B cell (primary cell): ENCODE results near the gene DUSP16. TPM values are rescaled to one million over a fixed set of nuclear protein-coding genes. Genes with fewer than 3 reads are reported as not detected.

Source experiments
- ATAC-seq: fragments of 200-7000 bp; cut with Tn5 transposase; one replicate; pipeline ENCODE4 v1.10.0; 2021; ENCODE audit warnings: low read depth, mild to moderate bottlenecking, moderate number of reproducible peaks, moderate library complexity
- CTCF ChIA-PET: fragments of 350-600 bp; sonication (Branson Sonifier 250); formaldehyde crosslinking; loops from one replicate; lab custom pipeline; 2021; ENCODE audit warnings: antibody characterized with exemption, inconsistent platforms; lab: Charles Lee
- POLR2A ChIA-PET: fragments of 350-600 bp; sonication (Branson Sonifier 250); formaldehyde crosslinking; loops from one replicate; lab custom pipeline; 2021; ENCODE audit warnings: antibody characterized with exemption; lab: Charles Lee
- DNase-seq: peaks from one replicate; pipeline ENCODE4 v3.0.0; 2013
- H2AFZ ChIP-seq: 2 replicates; pipeline ENCODE4 v1.6.1; 2012; ENCODE audit warnings: mild to moderate bottlenecking, low read depth, low read length; ENCODE audit not compliant: insufficient read depth, poor library complexity, severe bottlenecking
- H3K27ac ChIP-seq, 2 donors: 1 replicate in 1 of 2; 2 replicates in 1 of 2; pipeline ENCODE4 v1.5.1; 2012 to 2013; ENCODE audit warnings: low read length in 2 of 2, mild to moderate bottlenecking in 2 of 2, moderate library complexity in 1 of 2
- H3K27me3 ChIP-seq, 4 experiments: fragments of 200-600 bp in 1 of 4; sonication (generic) in 1 of 4; replicated peaks in 1 of 4; 1 replicate in 2 of 4; 2 replicates in 2 of 4; pipeline versions ENCODE4 v1.6.1 to v1.7.0; 2013 to 2016; ENCODE audit warnings: low read length in 3 of 4, mild to moderate bottlenecking in 2 of 4, mixed read lengths in 1 of 4, moderate library complexity in 1 of 4; ENCODE audit not compliant: insufficient read depth in 4 of 4, control insufficient read depth in 3 of 4; ENCODE audit errors: control extremely low read depth in 1 of 4
- H3K36me3 ChIP-seq, 2 experiments: replicated peaks in 1 of 2; 1 replicate in 1 of 2; 2 replicates in 1 of 2; pipeline versions ENCODE4 v1.6.1 to v1.7.1; 2013; ENCODE audit warnings: low read length in 1 of 2; ENCODE audit not compliant: insufficient read depth in 2 of 2, control insufficient read depth in 1 of 2; ENCODE audit errors: control extremely low read depth in 1 of 2, extremely low read depth in 1 of 2
- H3K4me1 ChIP-seq, 2 donors: fragments of 200-600 bp in 1 of 2; sonication (generic) in 1 of 2; 1 replicate in 1 of 2; 2 replicates in 1 of 2; pipeline versions ENCODE4 v1.5.1 to v1.6.1; 2013 to 2017; ENCODE audit warnings: low read length in 2 of 2; ENCODE audit not compliant: control insufficient read depth in 2 of 2, insufficient read depth in 2 of 2
- H3K4me2 ChIP-seq: replicated peaks from 2 replicates; pipeline ENCODE3; 2012; ENCODE audit warnings: mild to moderate bottlenecking, low read depth, low read length; ENCODE audit not compliant: poor library complexity, severe bottlenecking
- H3K4me3 ChIP-seq, 5 experiments: fragments of 200-600 bp in 1 of 5; sonication (generic) in 1 of 5; 1 replicate in 3 of 5; 2 replicates in 2 of 5; pipeline versions ENCODE4 v1.5.1 to v1.7.0; 2011 to 2016; ENCODE audit warnings: low read length in 4 of 5, mild to moderate bottlenecking in 4 of 5, low read depth in 2 of 5, control low read depth in 1 of 5, moderate library complexity in 1 of 5; ENCODE audit not compliant: insufficient read depth in 1 of 5; ENCODE audit errors: control extremely low read depth in 1 of 5, extremely low read depth in 1 of 5
- H3K79me2 ChIP-seq: fragments of 200-600 bp; sonication (generic); one replicate; pipeline ENCODE4 v1.6.0; 2016; ENCODE audit warnings: low read length; ENCODE audit not compliant: control insufficient read depth, insufficient read depth
- H3K9ac ChIP-seq: fragments of 200-600 bp; sonication (generic); 2 replicates; pipeline ENCODE4 v1.6.1; 2017; ENCODE audit warnings: mild to moderate bottlenecking, low read length, moderate library complexity
- H3K9me3 ChIP-seq, 3 donors: one replicate each; pipeline versions ENCODE4 v1.6.1 to v1.7.1; 2013; ENCODE audit warnings: low read length in 2 of 3; ENCODE audit not compliant: control insufficient read depth in 2 of 3, insufficient read depth in 1 of 3; ENCODE audit errors: control extremely low read depth in 1 of 3
- H4K20me1 ChIP-seq: 2 replicates; pipeline ENCODE4 v1.6.0; 2012; ENCODE audit warnings: mild to moderate bottlenecking, low read length; ENCODE audit not compliant: insufficient read depth, control insufficient read depth, poor library complexity, severe bottlenecking
- H3K27ac Mint-ChIP-seq: one replicate; pipeline ENCODE4 v1.8.0; 2021; ENCODE audit warnings: mixed read lengths
- H3K27me3 Mint-ChIP-seq: one replicate; pipeline ENCODE4 v1.8.0; 2021; ENCODE audit warnings: mixed read lengths
- H3K4me1 Mint-ChIP-seq: one replicate; pipeline ENCODE4 v1.8.0; 2021; ENCODE audit warnings: mixed read lengths
- H3K4me3 Mint-ChIP-seq: one replicate; pipeline ENCODE4 v1.8.0; 2021; ENCODE audit warnings: mixed read lengths
- H3K9me3 Mint-ChIP-seq: one replicate; pipeline ENCODE4 v1.8.0; 2022; ENCODE audit warnings: mixed read lengths; ENCODE audit not compliant: insufficient read depth
- CTCF ChIP-seq: fragments of 200-600 bp; IDR thresholded peaks from one replicate; pipeline ENCODE4 v1.8.0; 2022; ENCODE audit warnings: antibody characterized with exemption, mild to moderate bottlenecking
- EZH2 ChIP-seq: IDR thresholded peaks from 2 replicates; pipeline ENCODE4 v1.6.1; 2012; ENCODE audit warnings: borderline replicate concordance, low read depth, mild to moderate bottlenecking, moderate library complexity, low read length; ENCODE audit not compliant: insufficient read depth, poor library complexity, severe bottlenecking
- WGBS: methylation state at CpG from one replicate; pipeline ENCODE4 v1.1.5; 2013; ENCODE audit warnings: missing lambda C conversion rate; ENCODE audit not compliant: insufficient coverage; 5-methylcytosine and 5-hydroxymethylcytosine counted together
- intact Hi-C: fragments of 100-400 bp; cut with micrococcal nuclease; formaldehyde crosslinking; loops from one replicate; pipeline ENCODE4 v1.10.0; 2022
- polyA plus RNA-seq: library from polyadenylated mRNA; depleted of rRNA; stranded (reverse); fragments of >200 nt; gene quantifications from 2 replicates; pipeline ENCODE4 v1.2.3, GENCODE V29; 2012
- total RNA-seq, 2 donors: library from RNA; stranded (reverse); fragments of 120-200 nt in 1 of 2; gene quantifications; 1 replicate in 1 of 2; 2 replicates in 1 of 2; pipeline versions ENCODE4 v1.2.3 to v1.2.4, GENCODE V29; 2013 to 2022

Gene DUSP16
- total and polyA plus RNA-seq, 2 donors (not counting 1 experiment from before 2014, with no cell fraction given) = 0.37 to 5.6 TPM

DNA sequence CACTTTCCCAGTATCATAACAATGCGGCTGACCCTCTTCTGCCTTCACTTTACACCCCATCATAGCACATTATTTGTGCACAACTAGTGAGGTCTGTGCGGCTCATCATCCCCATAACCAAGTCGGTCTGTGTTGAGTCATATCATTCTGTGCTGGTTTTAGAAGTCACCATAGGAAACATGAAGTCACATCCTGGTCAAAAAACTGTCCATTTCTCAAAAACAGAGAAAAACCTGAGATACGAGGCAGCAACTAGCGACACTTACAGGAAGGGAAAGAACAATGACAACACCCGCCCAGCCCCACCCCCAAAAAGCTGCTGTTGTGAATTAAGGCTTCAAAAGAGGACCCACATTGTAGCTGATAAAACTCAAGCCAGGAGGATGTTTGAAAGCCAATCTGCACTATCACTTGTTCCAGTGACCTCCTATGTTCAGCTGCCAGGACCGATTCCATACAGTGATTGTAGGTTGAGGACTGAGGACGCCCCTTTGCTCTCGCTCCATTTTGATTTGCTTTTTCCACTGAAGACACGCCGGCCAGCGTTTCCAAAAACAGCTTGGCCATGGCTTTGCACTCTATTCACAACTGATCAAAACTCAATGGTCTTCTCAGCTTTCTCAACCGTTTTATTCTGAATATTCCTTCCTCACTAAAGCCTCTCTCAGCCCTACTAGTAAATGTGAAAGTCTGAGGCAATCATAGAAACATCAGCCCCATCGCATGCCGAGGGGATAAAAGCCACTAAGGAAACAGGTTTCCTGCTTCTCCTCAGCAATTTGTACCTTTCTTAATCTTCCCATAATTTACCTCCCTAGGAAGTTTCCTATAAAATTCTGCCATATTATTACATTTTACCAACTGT lies 87.5 kb downstream of the DUSP16 start:
- no peak overlapping the region for H3K9ac ChIP-seq
- peaks cover 0 to 12% of the 10 kb centered on the region in 2 experiments for H3K36me3 ChIP-seq
- H3K9me3 ChIP-seq = no peaks in the 10 kb centered on the region
- DNase-seq = no peak
- H3K27ac Mint-ChIP-seq = peak overlapping the region; percentile 11
- WGBS = 69% methylated on average over 11 of the region's 15 CpGs
- peaks cover 0 to 6% of the 10 kb centered on the region in 2 donors for H3K4me1 ChIP-seq
- no peaks in the 10 kb centered on the region for H3K9me3 Mint-ChIP-seq
- no peak overlapping the region for H3K4me2 ChIP-seq
- peaks cover 27% of the 10 kb centered on the region for H3K4me1 Mint-ChIP-seq
- intact Hi-C loops = no loop called here
- no peak overlapping the region for H3K27ac ChIP-seq
- TF ChIP-seq CTCF = no peak
- no peak for TF ChIP-seq EZH2
- no peaks in the 10 kb centered on the region for H3K79me2 ChIP-seq
- peak overlapping the region; percentile 5 for H3K4me3 Mint-ChIP-seq
- no peaks in the 10 kb centered on the region for H3K27me3 Mint-ChIP-seq
- POLR2A ChIA-PET = no interaction called here
- ATAC-seq = no peak
- no peak overlapping the region for H3K4me3 ChIP-seq
- H4K20me1 ChIP-seq = no peaks in the 10 kb centered on the region
- CTCF ChIA-PET = no interaction called here
- no peaks in the 10 kb centered on the region for H3K27me3 ChIP-seq
- H2AFZ ChIP-seq = no peak overlapping the region

GRCh38 chr12:12474471-12474928 lies 88.2 kb downstream of the DUSP16 start:
- DNase-seq (no peak), ATAC-seq (no peak)
- no peaks in the 10 kb centered on the region for H4K20me1 ChIP-seq
- H3K36me3 ChIP-seq = peaks cover 0 to 12% of the 10 kb centered on the region in 2 experiments
- H3K27ac ChIP-seq = no peak overlapping the region
- WGBS = 66% methylated on average over 7 of the region's 8 CpGs
- Mint-ChIP-seq H3K4me1 (peaks cover 29% of the 10 kb centered on the region), H3K4me3 (no peak overlapping the region), H3K27me3 (no peaks in the 10 kb centered on the region), H3K9me3 (no peaks in the 10 kb centered on the region), H3K27ac (peak overlapping the region; percentile 53)
- H2AFZ ChIP-seq = no peak overlapping the region
- intact Hi-C loops = no loop called here
- no peaks in the 10 kb centered on the region for H3K79me2 ChIP-seq
- no peaks in the 10 kb centered on the region for H3K27me3 ChIP-seq
- H3K9ac ChIP-seq = no peak overlapping the region
- peaks cover 0 to 6% of the 10 kb centered on the region in 2 donors for H3K4me1 ChIP-seq
- no peaks in the 10 kb centered on the region for H3K9me3 ChIP-seq
- no peak overlapping the region for H3K4me3 ChIP-seq
- TF ChIP-seq EZH2 = no peak
- TF ChIP-seq CTCF = no peak
- ChIA-PET POLR2A (no interaction called here), CTCF (no interaction called here)
- H3K4me2 ChIP-seq = no peak overlapping the region
